Keratinocyte (primary cell): ENCODE results near the gene TOM1. TPM values are rescaled to one million over a fixed set of nuclear protein-coding genes. Genes with fewer than 3 reads are reported as not detected.

Experiments used
- DNase-seq: peaks from one replicate; pipeline ENCODE4 v3.0.0-alpha.2; 2011; ENCODE audit warnings: low read depth, missing footprints, low spot score
- FAIRE-seq: peaks from 2 replicates; lab custom pipeline; 2011; peaks lifted over from hg19 to GRCh38; lab: Jason Lieb, UNC
- H2AFZ ChIP-seq: 2 replicates; pipeline ENCODE4 v1.6.0; 2012; ENCODE audit warnings: low read length, control low read depth, inconsistent platforms; ENCODE audit not compliant: control insufficient read depth
- H3K27ac ChIP-seq: 2 replicates; pipeline ENCODE4 v1.5.1; 2011; ENCODE audit warnings: low read length; ENCODE audit not compliant: control insufficient read depth, insufficient read depth
- H3K27me3 ChIP-seq: 3 replicates; pipeline ENCODE4 v1.6.0; 2011; ENCODE audit warnings: low read length; ENCODE audit not compliant: control insufficient read depth, insufficient read depth; ENCODE audit errors: extremely low read depth
- H3K36me3 ChIP-seq, 2 experiments: 2 replicates in 1 of 2; 3 replicates in 1 of 2; pipeline ENCODE4 v1.5.1; 2011; ENCODE audit warnings: low read length in 2 of 2, mild to moderate bottlenecking in 1 of 2; ENCODE audit not compliant: control insufficient read depth in 2 of 2, insufficient read depth in 2 of 2; ENCODE audit errors: extremely low read depth in 1 of 2
- H3K4me1 ChIP-seq: 3 replicates; pipeline ENCODE4 v1.5.1; 2011; ENCODE audit warnings: low read length; ENCODE audit not compliant: control insufficient read depth, insufficient read depth; ENCODE audit errors: extremely low read depth
- H3K4me2 ChIP-seq: 3 replicates; pipeline ENCODE4 v1.6.0; 2011; ENCODE audit warnings: low read depth, low read length; ENCODE audit not compliant: control insufficient read depth, insufficient read depth; ENCODE audit errors: extremely low read depth
- H3K4me3 ChIP-seq, 3 experiments: fragments of 200-600 bp in 1 of 3; sonication (generic) in 1 of 3; 2 replicates in 2 of 3; 3 replicates in 1 of 3; pipeline ENCODE4 v1.5.1; 2011 to 2016; ENCODE audit warnings: low read length in 3 of 3, mild to moderate bottlenecking in 3 of 3, control low read depth in 2 of 3, inconsistent platforms in 1 of 3, low read depth in 1 of 3, mixed read lengths in 1 of 3, mixed run types in 1 of 3, moderate library complexity in 1 of 3; ENCODE audit not compliant: control insufficient read depth in 2 of 3, insufficient read depth in 2 of 3; ENCODE audit errors: extremely low read depth in 1 of 3
- H3K79me2 ChIP-seq: 2 replicates; pipeline ENCODE4 v1.6.0; 2012; ENCODE audit warnings: low read length; ENCODE audit not compliant: control insufficient read depth, insufficient read depth
- H3K9ac ChIP-seq: 3 replicates; pipeline ENCODE4 v1.6.0; 2011; ENCODE audit warnings: low read length; ENCODE audit not compliant: control insufficient read depth, insufficient read depth; ENCODE audit errors: extremely low read depth
- H3K9me1 ChIP-seq: 3 replicates; pipeline ENCODE4 v1.6.0; 2011; ENCODE audit warnings: low read length; ENCODE audit not compliant: control insufficient read depth, insufficient read depth; ENCODE audit errors: extremely low read depth
- H3K9me3 ChIP-seq: 2 replicates; pipeline ENCODE4 v1.5.1; 2012; ENCODE audit warnings: low read depth, low read length; ENCODE audit not compliant: control insufficient read depth
- H4K20me1 ChIP-seq: 3 replicates; pipeline ENCODE4 v1.6.0; 2011; ENCODE audit warnings: low read length; ENCODE audit not compliant: control insufficient read depth, insufficient read depth; ENCODE audit errors: extremely low read depth
- CTCF ChIP-seq, 3 experiments: IDR thresholded peaks in 1 of 3; conservative IDR thresholded peaks in 1 of 3; optimal IDR thresholded peaks in 1 of 3; 2 replicates in 2 of 3; 3 replicates in 1 of 3; pipeline versions ENCODE3 to v1.5.1; 2011; ENCODE audit warnings: low read length in 3 of 3, mild to moderate bottlenecking in 3 of 3, moderate library complexity in 2 of 3, control low read depth in 1 of 3, inconsistent platforms in 1 of 3; ENCODE audit not compliant: insufficient read depth in 2 of 3; ENCODE audit errors: extremely low read depth in 1 of 3
- EZH2 ChIP-seq: IDR thresholded peaks from one replicate; pipeline ENCODE4 v1.6.1; 2012; ENCODE audit warnings: inconsistent platforms, mild to moderate bottlenecking, low read length, moderate library complexity
- dilution Hi-C: fragments of 300-500 bp; cut with MboI; formaldehyde crosslinking; loops from one replicate; pipeline ENCODE4 v1.7.0; 2020; ENCODE audit warnings: low sequenced_read_pairs; ENCODE audit not compliant: extremely low pct_ligation_motif_present
- polyA plus RNA-seq, 5 experiments: library from polyadenylated mRNA; depleted of rRNA in 3 of 5; stranded (reverse) in 3 of 5; stranded (forward) in 1 of 5; unstranded in 1 of 5; fragments of >200 nt; gene quantifications; 1 replicate in 1 of 5; 2 replicates in 3 of 5; 3 replicates in 1 of 5; pipeline versions ENCODE4 v1.2.1 to v1.2.3, GENCODE V29; 2011 to 2012; ENCODE audit warnings: missing spikeins in 2 of 5, low read depth in 1 of 5, low replicate concordance in 1 of 5

The TOM1 gene
- polyA plus RNA-seq, 1 donor (not counting 4 experiments of a cell fraction or from before 2014, with no cell fraction given), result 17.4 TPM

- dilution Hi-C loops, result no loop called here
- no peak overlapping the region for H3K27ac ChIP-seq
- DNase-seq, result no peak
Measured at GRCh38 chr22:35313311-35314121, 13.8 kb downstream of the TOM1 start.

GRCh38 chr22:35314161-35314942 lies 14.7 kb downstream of the TOM1 start:
- Histone ChIP-seq H3K79me2 (no peaks in the 10 kb centered on the region), H3K27ac (no peak overlapping the region), H3K27me3 (no peaks in the 10 kb centered on the region), H3K9me1 (peaks cover 4% of the 10 kb centered on the region), H3K36me3 (peaks cover 0 to 8% of the 10 kb centered on the region in 2 experiments), H3K4me3 (no peak overlapping the region), H3K9ac (no peak overlapping the region), H4K20me1 (peaks cover 2% of the 10 kb centered on the region), H3K9me3 (no peaks in the 10 kb centered on the region), H3K4me1 (peaks cover 22% of the 10 kb centered on the region), H3K4me2 (no peak overlapping the region), H2AFZ (no peak overlapping the region)
- FAIRE-seq (no peak), DNase-seq (no peak)
- dilution Hi-C loops, result no loop called here
- TF ChIP-seq CTCF (optimal IDR thresholded peaks at IDR 0.05 in 1 of 3, IDR thresholded peaks at IDR 0.05 in 1 of 3, conservative IDR thresholded peaks at IDR 0.05 in 1 of 3; ENCODE audit: extremely low read depth in 1 of 3, insufficient read depth in 2 of 3, low read length in 3 of 3) (no peak), EZH2 (no peak)

More at GRCh38 chr22:35313311-35314121, 13.8 kb downstream of the TOM1 start:
- Histone ChIP-seq H2AFZ (no peak overlapping the region), H3K9ac (no peak overlapping the region), H3K9me3 (no peaks in the 10 kb centered on the region), H3K4me2 (no peak overlapping the region), H3K79me2 (no peaks in the 10 kb centered on the region), H3K4me1 (peaks cover 22% of the 10 kb centered on the region), H4K20me1 (peaks cover 2% of the 10 kb centered on the region), H3K36me3 (peaks cover 0 to 2% of the 10 kb centered on the region in 2 experiments), H3K27me3 (no peaks in the 10 kb centered on the region), H3K4me3 (no peak overlapping the region), H3K9me1 (peaks cover 4% of the 10 kb centered on the region)
- no peak for TF ChIP-seq EZH2
- TF ChIP-seq CTCF (optimal IDR thresholded peaks at IDR 0.05 in 1 of 3, IDR thresholded peaks at IDR 0.05 in 1 of 3, conservative IDR thresholded peaks at IDR 0.05 in 1 of 3; ENCODE audit: extremely low read depth in 1 of 3, insufficient read depth in 2 of 3, low read length in 3 of 3), result no peak
- no peak for FAIRE-seq
